Gastroesophageal sphincter (tissue), 4 donors: Measurements from ENCODE around the gene OGFRL1. TPM values are rescaled to one million over a fixed set of nuclear protein-coding genes. Genes with fewer than 3 reads are reported as not detected.

Source experiments
- ATAC-seq: fragments of 150-250 bp; one replicate; pipeline ENCODE4 v1.9.1; 2016; ENCODE audit warnings: mild to moderate bottlenecking, moderate library complexity
- H3K27ac ChIP-seq, 4 donors: fragments of 200-600 bp; sonication (generic) in 3 of 4; 1 replicate in 3 of 4; 2 replicates in 1 of 4; pipeline ENCODE4 v1.5.1; 2016 to 2019
- H3K27me3 ChIP-seq: fragments of 200-600 bp; sonication (generic); one replicate; pipeline ENCODE4 v1.5.1; 2019
- H3K36me3 ChIP-seq, 2 donors: fragments of 200-600 bp; sonication (generic); one replicate each; pipeline ENCODE4 v1.5.1; 2019; ENCODE audit warnings: control low read depth in 1 of 2
- H3K4me1 ChIP-seq, 3 donors: fragments of 200-600 bp; sonication (generic); 1 replicate in 2 of 3; 2 replicates in 1 of 3; pipeline ENCODE4 v1.5.1; 2016 to 2019; ENCODE audit warnings: control low read depth in 2 of 3
- H3K4me3 ChIP-seq, 2 donors: fragments of 200-600 bp; sonication (generic); one replicate each; pipeline ENCODE4 v1.5.1; 2019; ENCODE audit warnings: mild to moderate bottlenecking in 1 of 2, moderate library complexity in 1 of 2
- H3K9me3 ChIP-seq, 3 donors: fragments of 200-600 bp; sonication (generic); one replicate each; pipeline ENCODE4 v1.5.1; 2017 to 2019; ENCODE audit warnings: control low read depth in 2 of 3
- EP300 ChIP-seq: sonication (generic); formaldehyde crosslinking; IDR thresholded peaks from one replicate; pipeline ENCODE4 v1.6.1; 2017; ENCODE audit warnings: antibody characterized with exemption, mild to moderate bottlenecking
- POLR2A ChIP-seq, 2 donors: fragments of 450-650 bp; IDR thresholded peaks; one replicate each; pipeline ENCODE4 v1.6.1; 2017; ENCODE audit warnings: antibody characterized with exemption in 2 of 2, mild to moderate bottlenecking in 2 of 2, moderate library complexity in 1 of 2
- POLR2AphosphoS5 ChIP-seq: sonication (generic); formaldehyde crosslinking; IDR thresholded peaks from one replicate; pipeline ENCODE4 v1.6.1; 2017; ENCODE audit warnings: antibody characterized with exemption
- WGBS, 2 donors: methylation state at CpG; one replicate each; pipeline ENCODE4 v1.1.5; 2018; ENCODE audit warnings: low coverage in 1 of 2; 5-methylcytosine and 5-hydroxymethylcytosine counted together
- total RNA-seq, 4 donors: library from RNA; depleted of rRNA; stranded (reverse); fragments of >200 nt; gene quantifications; one replicate each; pipeline ENCODE4 v1.1.0, GENCODE V29; 2016
- TF ChIP-seq, protein P1 (sequence below), 4 experiments: fragments of 200-600 bp in 2 of 4; fragments of 450-650 bp in 2 of 4; sonication (generic) in 1 of 4; IDR thresholded peaks; one replicate each; pipeline ENCODE4 v1.5.1; 2017 to 2019; ENCODE audit warnings: antibody characterized with exemption in 4 of 4, mild to moderate bottlenecking in 2 of 4, moderate library complexity in 2 of 4

The OGFRL1 gene
- total RNA-seq, 4 donors from 2014 or later, result 29.0 to 52.3 (median 46.5) TPM

DNA sequence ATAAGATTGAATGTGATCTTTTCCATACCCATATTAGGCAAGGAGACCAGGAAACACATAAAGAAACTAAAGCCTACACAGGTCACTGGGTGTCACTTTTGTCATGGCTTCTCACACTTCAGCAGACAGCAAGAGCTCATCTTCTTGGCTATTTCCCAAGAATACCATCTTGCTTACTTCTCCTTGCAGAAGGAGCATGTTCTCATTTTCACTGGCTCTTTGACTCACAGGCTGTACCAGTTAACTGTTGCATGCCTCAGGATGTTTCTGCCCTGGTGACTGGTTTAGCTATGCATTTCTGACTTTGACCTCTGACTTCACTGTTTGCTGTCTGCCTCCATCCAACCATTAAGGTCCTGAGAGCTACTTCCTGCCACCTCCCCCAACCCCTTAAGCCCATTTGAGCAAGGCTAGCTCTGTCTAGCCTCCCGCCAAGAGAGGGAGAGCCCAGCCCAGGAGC lies 40.3 kb upstream of the OGFRL1 start:
- Histone ChIP-seq H3K27ac (no peak overlapping the region), H3K36me3 (no peaks in the 10 kb centered on the region), H3K27me3 (no peaks in the 10 kb centered on the region), H3K9me3 (no peaks in the 10 kb centered on the region), H3K4me1 (peaks cover 0 to 20% (median 7%) of the 10 kb centered on the region in 3 donors), H3K4me3 (no peak overlapping the region)
- no CpG with 5 or more reads among the region's 1 CpG for WGBS, 2 donors
- TF ChIP-seq EP300, result no peak
- TF ChIP-seq, protein P1, sequence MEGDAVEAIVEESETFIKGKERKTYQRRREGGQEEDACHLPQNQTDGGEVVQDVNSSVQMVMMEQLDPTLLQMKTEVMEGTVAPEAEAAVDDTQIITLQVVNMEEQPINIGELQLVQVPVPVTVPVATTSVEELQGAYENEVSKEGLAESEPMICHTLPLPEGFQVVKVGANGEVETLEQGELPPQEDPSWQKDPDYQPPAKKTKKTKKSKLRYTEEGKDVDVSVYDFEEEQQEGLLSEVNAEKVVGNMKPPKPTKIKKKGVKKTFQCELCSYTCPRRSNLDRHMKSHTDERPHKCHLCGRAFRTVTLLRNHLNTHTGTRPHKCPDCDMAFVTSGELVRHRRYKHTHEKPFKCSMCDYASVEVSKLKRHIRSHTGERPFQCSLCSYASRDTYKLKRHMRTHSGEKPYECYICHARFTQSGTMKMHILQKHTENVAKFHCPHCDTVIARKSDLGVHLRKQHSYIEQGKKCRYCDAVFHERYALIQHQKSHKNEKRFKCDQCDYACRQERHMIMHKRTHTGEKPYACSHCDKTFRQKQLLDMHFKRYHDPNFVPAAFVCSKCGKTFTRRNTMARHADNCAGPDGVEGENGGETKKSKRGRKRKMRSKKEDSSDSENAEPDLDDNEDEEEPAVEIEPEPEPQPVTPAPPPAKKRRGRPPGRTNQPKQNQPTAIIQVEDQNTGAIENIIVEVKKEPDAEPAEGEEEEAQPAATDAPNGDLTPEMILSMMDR (IDR thresholded peaks at IDR 0.05), result no peak
- ATAC-seq, result peak; percentile 24

GRCh38 chr6:71248878-71249544 lies 39.6 kb upstream of the OGFRL1 start:
- TF ChIP-seq, protein P1 (IDR thresholded peaks at IDR 0.05), result no peak
- TF ChIP-seq EP300 (no peak), POLR2AphosphoS5 (no peak), POLR2A (IDR thresholded peaks at IDR 0.05) (no peak)
- 71 to 78% methylated on average over 2 of the region's 2 CpGs for WGBS, 2 donors
- Histone ChIP-seq H3K27ac (peak overlapping the region in 2 of 4 donors; percentile 56 to 73), H3K4me1 (peaks cover 0 to 20% (median 7%) of the 10 kb centered on the region in 3 donors), H3K27me3 (no peaks in the 10 kb centered on the region), H3K36me3 (no peaks in the 10 kb centered on the region), H3K9me3 (no peaks in the 10 kb centered on the region), H3K4me3 (no peak overlapping the region)
- ATAC-seq, result no peak

DNA sequence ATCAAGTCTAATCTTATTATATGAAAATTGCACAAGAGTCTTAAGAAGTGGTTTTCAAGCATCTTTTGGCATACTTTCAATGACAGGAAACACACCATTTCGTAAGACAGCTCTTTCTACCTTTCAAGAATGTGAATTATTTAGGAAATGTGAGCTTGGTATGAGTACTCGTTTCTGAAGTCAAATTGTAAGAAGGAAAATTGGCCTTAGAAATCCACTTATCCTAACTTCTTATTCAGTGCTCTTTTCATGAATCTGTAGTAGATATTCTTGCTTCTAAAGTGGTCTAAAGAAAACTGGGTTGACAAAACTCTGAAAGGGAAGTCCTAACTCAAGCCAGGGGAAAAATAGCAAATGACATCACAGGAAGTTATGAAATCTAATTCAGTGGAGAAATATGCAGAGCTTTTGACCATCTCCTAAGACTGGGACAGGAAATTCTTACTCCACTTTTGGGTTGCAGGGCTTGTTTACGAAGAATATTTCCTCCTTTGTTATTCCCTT lies 38.5 kb upstream of the OGFRL1 start:
- Histone ChIP-seq H3K4me3 (no peak overlapping the region), H3K9me3 (no peaks in the 10 kb centered on the region), H3K27me3 (no peaks in the 10 kb centered on the region), H3K36me3 (no peaks in the 10 kb centered on the region), H3K27ac (peak overlapping the region; percentile 43 to 73 (median 61)), H3K4me1 (peaks cover 0 to 27% (median 7%) of the 10 kb centered on the region in 3 donors)
- TF ChIP-seq EP300 (no peak), POLR2AphosphoS5 (no peak), POLR2A (IDR thresholded peaks at IDR 0.05) (no peak)
- TF ChIP-seq, protein P1 (IDR thresholded peaks at IDR 0.05), result no peak
- ATAC-seq, result peak; percentile 86
- WGBS, 2 donors, result 37 to 41% methylated on average over 3 of the region's 3 CpGs

GRCh38 chr6:71252410-71252809 lies 36.2 kb upstream of the OGFRL1 start:
- H3K4me1 ChIP-seq, result peaks cover 0 to 27% (median 7%) of the 10 kb centered on the region in 3 donors
- H3K4me3 ChIP-seq, result no peak overlapping the region
- no peaks in the 10 kb centered on the region for H3K27me3 ChIP-seq
- H3K36me3 ChIP-seq, result no peaks in the 10 kb centered on the region
- no peaks in the 10 kb centered on the region for H3K9me3 ChIP-seq
- ATAC-seq, result no peak
- H3K27ac ChIP-seq, result no peak overlapping the region
- no peak for TF ChIP-seq POLR2AphosphoS5
- TF ChIP-seq EP300, result no peak
- TF ChIP-seq, protein P1 (IDR thresholded peaks at IDR 0.05), result no peak
- no peak for TF ChIP-seq POLR2A (IDR thresholded peaks at IDR 0.05)

DNA sequence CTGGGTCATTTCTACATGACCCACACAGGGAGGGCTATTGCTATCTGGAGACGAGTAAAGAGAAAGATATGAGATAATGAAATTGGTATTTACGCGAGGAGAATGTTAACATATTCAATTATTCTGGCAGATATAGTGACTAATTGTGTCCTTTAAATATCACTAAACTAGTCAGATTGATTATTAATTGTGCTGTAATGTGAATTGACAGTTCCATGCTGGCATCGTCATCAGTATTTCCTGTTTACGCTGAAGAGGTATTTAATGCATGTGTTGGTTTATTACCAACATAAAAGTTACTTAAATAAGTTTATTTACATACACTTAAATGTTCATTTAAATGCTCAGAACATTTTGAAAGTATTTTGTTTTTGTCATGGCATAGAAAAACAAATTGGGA lies 35.7 kb upstream of the OGFRL1 start:
- TF ChIP-seq, protein P1 (IDR thresholded peaks at IDR 0.05), result no peak
- TF ChIP-seq EP300 (no peak), POLR2AphosphoS5 (no peak), POLR2A (IDR thresholded peaks at IDR 0.05) (no peak)
- WGBS, 2 donors, result 47 to 53% methylated on average over 5 of the region's 5 CpGs
- no peak overlapping the region for H3K4me3 ChIP-seq
- H3K27ac ChIP-seq, result no peak overlapping the region
- H3K36me3 ChIP-seq, result no peaks in the 10 kb centered on the region
- no peaks in the 10 kb centered on the region for H3K9me3 ChIP-seq
- peaks cover 0 to 27% (median 7%) of the 10 kb centered on the region in 3 donors for H3K4me1 ChIP-seq
- no peaks in the 10 kb centered on the region for H3K27me3 ChIP-seq
- ATAC-seq, result no peak
